T-helper 1 cell treated with Interleukin-12 subunit alpha and Interleukin-12 subunit beta and Interleukin-4 antibody, amounts not matched to agents 30 μg/mL and 1 μg/mL, for 36 hours (primary cell): ENCODE data around the gene GALNT12.

Source experiments
- H3K27ac Mint-ChIP-seq: one replicate; pipeline ENCODE4 v1.8.0; 2021; ENCODE audit warnings: mild to moderate bottlenecking, mixed read lengths
- H3K27me3 Mint-ChIP-seq: one replicate; pipeline ENCODE4 v1.8.0; 2021; ENCODE audit warnings: low read depth, mixed read lengths
- H3K36me3 Mint-ChIP-seq: one replicate; pipeline ENCODE4 v1.8.0; 2021; ENCODE audit warnings: low read depth, mixed read lengths
- H3K4me1 Mint-ChIP-seq: one replicate; pipeline ENCODE4 v1.8.0; 2021; ENCODE audit warnings: low read depth, mixed read lengths
- H3K4me3 Mint-ChIP-seq: one replicate; pipeline ENCODE4 v1.8.0; 2021; ENCODE audit warnings: mild to moderate bottlenecking, moderate library complexity, mixed read lengths
- H3K9me3 Mint-ChIP-seq: one replicate; pipeline ENCODE4 v1.8.0; 2021; ENCODE audit warnings: mixed read lengths

Gene GALNT12

GRCh38 chr9:98807070-98807813 is at the start of gene GALNT12:
Gene GALNT12 (plus strand): TSS chr9:98807670. CDS start chr9:98807699, 29 bp downstream.
- peaks cover 11% of the 10 kb centered on the region for H3K4me1 Mint-ChIP-seq
- peak within 1 kb of the TSS; percentile 83 for H3K4me3 Mint-ChIP-seq
- H3K27ac Mint-ChIP-seq, result no peak within 1 kb of the TSS
- no peaks in the 10 kb centered on the region for H3K9me3 Mint-ChIP-seq
- no peaks in the 10 kb centered on the region for H3K36me3 Mint-ChIP-seq
- peaks cover 54% of the 10 kb centered on the region for H3K27me3 Mint-ChIP-seq

GRCh38 chr9:98760231-98760630 is 47.2 kb upstream of the GALNT12 start:
- Mint-ChIP-seq H3K27ac (no peak overlapping the region), H3K27me3 (no peaks in the 10 kb centered on the region), H3K9me3 (peaks cover 9% of the 10 kb centered on the region), H3K4me1 (no peaks in the 10 kb centered on the region), H3K4me3 (no peak overlapping the region), H3K36me3 (peaks cover 4% of the 10 kb centered on the region)

- Mint-ChIP-seq H3K27me3 (no peaks in the 10 kb centered on the region), H3K27ac (no peak overlapping the region), H3K36me3 (peaks cover 3% of the 10 kb centered on the region), H3K4me3 (no peak overlapping the region), H3K9me3 (no peaks in the 10 kb centered on the region), H3K4me1 (no peaks in the 10 kb centered on the region)
Observed at GRCh38 chr9:98763986-98764745, 43.3 kb upstream of the GALNT12 start.

- Mint-ChIP-seq H3K27ac (no peak overlapping the region), H3K9me3 (no peaks in the 10 kb centered on the region), H3K27me3 (no peaks in the 10 kb centered on the region), H3K4me1 (no peaks in the 10 kb centered on the region), H3K36me3 (peaks cover 3% of the 10 kb centered on the region), H3K4me3 (no peak overlapping the region)
Observed at GRCh38 chr9:98765256-98765655, 42.2 kb upstream of the GALNT12 start.

GRCh38 chr9:98766586-98766985 is 40.9 kb upstream of the GALNT12 start:
- H3K36me3 Mint-ChIP-seq, result peaks cover 3% of the 10 kb centered on the region
- H3K9me3 Mint-ChIP-seq, result no peaks in the 10 kb centered on the region
- no peak overlapping the region for H3K27ac Mint-ChIP-seq
- H3K27me3 Mint-ChIP-seq, result no peaks in the 10 kb centered on the region
- no peak overlapping the region for H3K4me3 Mint-ChIP-seq
- H3K4me1 Mint-ChIP-seq, result no peaks in the 10 kb centered on the region

- Mint-ChIP-seq H3K27ac (no peak overlapping the region), H3K4me3 (no peak overlapping the region), H3K36me3 (peaks cover 3% of the 10 kb centered on the region), H3K9me3 (no peaks in the 10 kb centered on the region), H3K4me1 (no peaks in the 10 kb centered on the region), H3K27me3 (no peaks in the 10 kb centered on the region)
Observed at GRCh38 chr9:98767196-98767595, 40.3 kb upstream of the GALNT12 start.

GRCh38 chr9:98767915-98768314 is 39.6 kb upstream of the GALNT12 start:
- H3K36me3 Mint-ChIP-seq, result peaks cover 3% of the 10 kb centered on the region

GRCh38 chr9:98768344-98768743 is 39.1 kb upstream of the GALNT12 start:
- Mint-ChIP-seq H3K4me1 (no peaks in the 10 kb centered on the region), H3K36me3 (peaks cover 3% of the 10 kb centered on the region), H3K4me3 (no peak overlapping the region), H3K9me3 (no peaks in the 10 kb centered on the region), H3K27me3 (no peaks in the 10 kb centered on the region), H3K27ac (no peak overlapping the region)

More at GRCh38 chr9:98767915-98768314, 39.6 kb upstream of the GALNT12 start:
- no peak overlapping the region for H3K4me3 Mint-ChIP-seq
- H3K9me3 Mint-ChIP-seq, result no peaks in the 10 kb centered on the region
- no peaks in the 10 kb centered on the region for H3K27me3 Mint-ChIP-seq
- no peaks in the 10 kb centered on the region for H3K4me1 Mint-ChIP-seq
- H3K27ac Mint-ChIP-seq, result no peak overlapping the region

GRCh38 chr9:98770717-98771116 is 36.8 kb upstream of the GALNT12 start:
- H3K27me3 Mint-ChIP-seq, result no peaks in the 10 kb centered on the region
- no peak overlapping the region for H3K4me3 Mint-ChIP-seq
- H3K36me3 Mint-ChIP-seq, result no peaks in the 10 kb centered on the region
- H3K27ac Mint-ChIP-seq, result no peak overlapping the region
- H3K9me3 Mint-ChIP-seq, result no peaks in the 10 kb centered on the region
- no peaks in the 10 kb centered on the region for H3K4me1 Mint-ChIP-seq

GRCh38 chr9:98771209-98771874 is 36.1 kb upstream of the GALNT12 start:
- no peaks in the 10 kb centered on the region for H3K4me1 Mint-ChIP-seq
- no peak overlapping the region for H3K27ac Mint-ChIP-seq
- no peaks in the 10 kb centered on the region for H3K27me3 Mint-ChIP-seq
- H3K9me3 Mint-ChIP-seq, result no peaks in the 10 kb centered on the region
- H3K4me3 Mint-ChIP-seq, result no peak overlapping the region
- H3K36me3 Mint-ChIP-seq, result no peaks in the 10 kb centered on the region

- Mint-ChIP-seq H3K36me3 (no peaks in the 10 kb centered on the region), H3K27me3 (no peaks in the 10 kb centered on the region), H3K9me3 (no peaks in the 10 kb centered on the region), H3K4me1 (no peaks in the 10 kb centered on the region), H3K4me3 (no peak overlapping the region), H3K27ac (no peak overlapping the region)
Observed at GRCh38 chr9:98772364-98773155, 34.9 kb upstream of the GALNT12 start.

- Mint-ChIP-seq H3K27ac (no peak overlapping the region), H3K4me1 (no peaks in the 10 kb centered on the region), H3K9me3 (no peaks in the 10 kb centered on the region), H3K27me3 (no peaks in the 10 kb centered on the region), H3K4me3 (no peak overlapping the region), H3K36me3 (no peaks in the 10 kb centered on the region)
Observed at GRCh38 chr9:98773721-98774120, 33.7 kb upstream of the GALNT12 start.

GRCh38 chr9:98774746-98775145 is 32.7 kb upstream of the GALNT12 start:
- Mint-ChIP-seq H3K27ac (no peak overlapping the region), H3K4me3 (no peak overlapping the region), H3K36me3 (no peaks in the 10 kb centered on the region), H3K9me3 (no peaks in the 10 kb centered on the region), H3K4me1 (no peaks in the 10 kb centered on the region), H3K27me3 (no peaks in the 10 kb centered on the region)

GRCh38 chr9:98775831-98776441 is 31.5 kb upstream of the GALNT12 start:
- no peak overlapping the region for H3K4me3 Mint-ChIP-seq
- no peaks in the 10 kb centered on the region for H3K27me3 Mint-ChIP-seq
- no peaks in the 10 kb centered on the region for H3K4me1 Mint-ChIP-seq
- no peaks in the 10 kb centered on the region for H3K9me3 Mint-ChIP-seq
- no peaks in the 10 kb centered on the region for H3K36me3 Mint-ChIP-seq
- H3K27ac Mint-ChIP-seq, result no peak overlapping the region
